HEK293 (cell line): ENCODE results near the gene ITSN2.

Experiments used
- CTCF ChIA-PET: fragments of 350-600 bp; formaldehyde crosslinking; extraction: SDS; loops from one replicate; lab custom pipeline; 2021; ENCODE audit warnings: antibody characterized with exemption; lab: Yijun Ruan, JAX
- POLR2A ChIA-PET: fragments of 300-600 bp; formaldehyde crosslinking; extraction: SDS; loops from one replicate; lab custom pipeline; 2020; ENCODE audit warnings: antibody characterized with exemption, inconsistent platforms; lab: Yijun Ruan, JAX
- H3K27ac ChIP-seq: fragments of 200-500 bp; sonication (Bioruptor generic); 2 replicates; pipeline ENCODE4 v1.5.1; 2014; ENCODE audit warnings: low read depth, low read length, control low read depth, inconsistent platforms; ENCODE audit errors: extremely low read depth
- H3K36me3 ChIP-seq, 2 experiments: fragments of 200-500 bp in 1 of 2; sonication (Bioruptor generic) in 1 of 2; 1 replicate in 1 of 2; 2 replicates in 1 of 2; pipeline ENCODE4 v1.5.1; 2014 to 2017; ENCODE audit warnings: inconsistent platforms in 2 of 2, low read length in 2 of 2; ENCODE audit not compliant: control insufficient read depth in 2 of 2, insufficient read depth in 1 of 2
- H3K4me1 ChIP-seq: fragments of 200-500 bp; sonication (Bioruptor generic); 2 replicates; pipeline ENCODE4 v1.5.1; 2014; ENCODE audit warnings: mild to moderate bottlenecking, low read length, inconsistent platforms; ENCODE audit not compliant: control insufficient read depth, insufficient read depth
- H3K4me3 ChIP-seq: 2 replicates; pipeline ENCODE4 v1.5.1; 2011; ENCODE audit warnings: low read depth, mild to moderate bottlenecking, control low read depth, low read length, moderate library complexity
- H3K9me3 ChIP-seq: fragments of 200-500 bp; sonication (Bioruptor generic); 2 replicates; pipeline ENCODE4 v1.5.1; 2014; ENCODE audit warnings: low read depth, low read length, inconsistent platforms; ENCODE audit not compliant: control insufficient read depth, insufficient read depth
- BCL11A ChIP-seq: fragments of 450-650 bp; formaldehyde crosslinking; IDR thresholded peaks from 2 replicates; pipeline ENCODE4 v1.5.1; 2016; ENCODE audit warnings: low read depth, missing biosample characterization, missing genetic modification characterization
- EGR2 ChIP-seq: fragments of 450-650 bp; formaldehyde crosslinking; IDR thresholded peaks from 2 replicates; pipeline ENCODE4 v1.5.1; 2016; ENCODE audit warnings: low read depth, missing biosample characterization, missing genetic modification characterization
- GFI1B ChIP-seq: fragments of 450-650 bp; formaldehyde crosslinking; IDR thresholded peaks from 2 replicates; pipeline ENCODE4 v1.5.1; 2016; ENCODE audit warnings: missing biosample characterization, missing genetic modification characterization
- GLIS1 ChIP-seq: fragments of 450-650 bp; formaldehyde crosslinking; IDR thresholded peaks from 2 replicates; pipeline ENCODE4 v1.5.1; 2016; ENCODE audit warnings: missing biosample characterization, missing genetic modification characterization
- HOXD13 ChIP-seq: sonication (generic); formaldehyde crosslinking; IDR thresholded peaks from 2 replicates; pipeline ENCODE4 v1.8.0; 2022; ENCODE audit warnings: missing genetic modification reagents, borderline replicate concordance
- KLF8 ChIP-seq: fragments of 450-650 bp; formaldehyde crosslinking; IDR thresholded peaks from 2 replicates; pipeline ENCODE4 v1.5.1; 2016; ENCODE audit warnings: missing biosample characterization, missing genetic modification characterization
- YY1 ChIP-seq: fragments of 450-650 bp; formaldehyde crosslinking; IDR thresholded peaks from 2 replicates; pipeline ENCODE4 v1.5.1; 2018; ENCODE audit warnings: missing biosample characterization, missing genetic modification characterization
- ZBTB21 ChIP-seq: fragments of 450-650 bp; formaldehyde crosslinking; IDR thresholded peaks from 2 replicates; pipeline ENCODE4 v1.5.1; 2017; ENCODE audit warnings: missing biosample characterization, missing genetic modification characterization
- ZFHX2 ChIP-seq: fragments of 450-650 bp; formaldehyde crosslinking; conservative IDR thresholded peaks from 2 replicates; pipeline ENCODE4 v1.5.1; 2016; ENCODE audit warnings: missing biosample characterization, missing genetic modification characterization
- ZNF121 ChIP-seq: fragments of 450-650 bp; formaldehyde crosslinking; IDR thresholded peaks from 2 replicates; pipeline ENCODE4 v1.5.1; 2016; ENCODE audit warnings: missing biosample characterization, missing genetic modification characterization
- ZNF138 ChIP-seq: fragments of 450-650 bp; formaldehyde crosslinking; IDR thresholded peaks from 2 replicates; pipeline ENCODE4 v1.5.1; 2016; ENCODE audit warnings: missing biosample characterization, missing genetic modification characterization, borderline replicate concordance
- ZNF146 ChIP-seq: fragments of 450-650 bp; formaldehyde crosslinking; IDR thresholded peaks from 2 replicates; pipeline ENCODE4 v1.5.1; 2016; ENCODE audit warnings: missing biosample characterization, missing genetic modification characterization
- ZNF175 ChIP-seq: fragments of 450-650 bp; formaldehyde crosslinking; IDR thresholded peaks from 2 replicates; pipeline ENCODE4 v1.5.1; 2016; ENCODE audit warnings: missing biosample characterization, missing genetic modification characterization
- ZNF214 ChIP-seq: fragments of 450-650 bp; formaldehyde crosslinking; IDR thresholded peaks from 2 replicates; pipeline ENCODE4 v1.5.1; 2017; ENCODE audit warnings: missing biosample characterization, mild to moderate bottlenecking, missing genetic modification characterization, borderline replicate concordance
- ZNF223 ChIP-seq: fragments of 450-650 bp; formaldehyde crosslinking; IDR thresholded peaks from 2 replicates; pipeline ENCODE4 v1.5.1; 2016; ENCODE audit warnings: missing biosample characterization, missing genetic modification characterization
- ZNF266 ChIP-seq: fragments of 450-650 bp; formaldehyde crosslinking; IDR thresholded peaks from 2 replicates; pipeline ENCODE4 v1.5.1; 2016; ENCODE audit warnings: missing biosample characterization, missing genetic modification characterization, low read depth
- ZNF354C ChIP-seq: fragments of 450-650 bp; formaldehyde crosslinking; IDR thresholded peaks from 2 replicates; pipeline ENCODE4 v1.5.1; 2016; ENCODE audit warnings: missing biosample characterization, missing genetic modification characterization, low read depth, borderline replicate concordance
- ZNF391 ChIP-seq: fragments of 450-650 bp; formaldehyde crosslinking; IDR thresholded peaks from 2 replicates; pipeline ENCODE4 v1.5.1; 2016; ENCODE audit warnings: low read depth, missing biosample characterization, missing genetic modification characterization, borderline replicate concordance
- ZNF514 ChIP-seq: fragments of 450-650 bp; formaldehyde crosslinking; IDR thresholded peaks from 2 replicates; pipeline ENCODE4 v1.5.1; 2016; ENCODE audit warnings: missing biosample characterization, missing genetic modification characterization
- ZNF561 ChIP-seq: fragments of 450-650 bp; IDR thresholded peaks from 2 replicates; pipeline ENCODE4 v1.5.1; 2018; ENCODE audit warnings: missing biosample characterization, missing genetic modification characterization, borderline replicate concordance
- ZNF610 ChIP-seq: fragments of 450-650 bp; formaldehyde crosslinking; IDR thresholded peaks from 2 replicates; pipeline ENCODE4 v1.5.1; 2016; ENCODE audit warnings: missing biosample characterization, missing genetic modification characterization, borderline replicate concordance
- ZNF701 ChIP-seq: fragments of 450-650 bp; formaldehyde crosslinking; IDR thresholded peaks from 2 replicates; pipeline ENCODE4 v1.5.1; 2016; ENCODE audit warnings: missing biosample characterization, missing genetic modification characterization
- TF ChIP-seq, protein P1 (sequence below): fragments of 450-650 bp; formaldehyde crosslinking; IDR thresholded peaks from 2 replicates; pipeline ENCODE4 v1.5.1; 2016; ENCODE audit warnings: missing biosample characterization, missing genetic modification characterization, borderline replicate concordance
- TF ChIP-seq, protein P2 (sequence below): fragments of 450-650 bp; formaldehyde crosslinking; IDR thresholded peaks from 2 replicates; pipeline ENCODE4 v1.5.1; 2016; ENCODE audit warnings: missing biosample characterization, missing genetic modification characterization, low read depth
- TF ChIP-seq, protein P3 (sequence below): fragments of 450-650 bp; formaldehyde crosslinking; IDR thresholded peaks from 2 replicates; pipeline ENCODE4 v1.5.1; 2016; ENCODE audit warnings: missing biosample characterization, missing genetic modification characterization

ITSN2 gene

GRCh38 chr2:24272161-24272802, 88.1 kb downstream of the ITSN2 start:
- no peak overlapping the region for H3K4me3 ChIP-seq
- TF ChIP-seq ZNF354C (tag by site-specific recombination) (no peak), ZNF121 (peak; percentile 63; the same call in 1 of the 2 replicates)
- TF ChIP-seq, protein P1, sequence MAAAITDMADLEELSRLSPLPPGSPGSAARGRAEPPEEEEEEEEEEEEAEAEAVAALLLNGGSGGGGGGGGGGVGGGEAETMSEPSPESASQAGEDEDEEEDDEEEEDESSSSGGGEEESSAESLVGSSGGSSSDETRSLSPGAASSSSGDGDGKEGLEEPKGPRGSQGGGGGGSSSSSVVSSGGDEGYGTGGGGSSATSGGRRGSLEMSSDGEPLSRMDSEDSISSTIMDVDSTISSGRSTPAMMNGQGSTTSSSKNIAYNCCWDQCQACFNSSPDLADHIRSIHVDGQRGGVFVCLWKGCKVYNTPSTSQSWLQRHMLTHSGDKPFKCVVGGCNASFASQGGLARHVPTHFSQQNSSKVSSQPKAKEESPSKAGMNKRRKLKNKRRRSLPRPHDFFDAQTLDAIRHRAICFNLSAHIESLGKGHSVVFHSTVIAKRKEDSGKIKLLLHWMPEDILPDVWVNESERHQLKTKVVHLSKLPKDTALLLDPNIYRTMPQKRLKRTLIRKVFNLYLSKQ (tag by site-specific recombination), result no peak
- no peak overlapping the region for H3K27ac ChIP-seq
- H3K9me3 ChIP-seq, result no peaks in the 10 kb centered on the region
- ChIA-PET CTCF (interaction anchor here (0.6 kb wide), 1 partner anchor 290 kb away, joined by 3 read pairs; no protein-coding TSS in a partner anchor), POLR2A (interaction anchor here (0.7 kb wide), 1 partner anchor 647 kb away, joined by 7 read pairs; no protein-coding TSS in a partner anchor)
- H3K36me3 ChIP-seq, result peaks cover 31 to 55% of the 10 kb centered on the region in 2 experiments
- no peaks in the 10 kb centered on the region for H3K4me1 ChIP-seq

- H3K9me3 ChIP-seq, result no peaks in the 10 kb centered on the region
- CTCF ChIA-PET, result no interaction called here
- H3K27ac ChIP-seq, result no peak overlapping the region
- TF ChIP-seq ZNF214 (no peak), GFI1B (no peak), ZNF175 (tag by site-specific recombination) (no peak)
- TF ChIP-seq, all 188 proteins: peak for 0
- Histone ChIP-seq H3K4me1 (no peaks in the 10 kb centered on the region), H3K4me3 (no peak overlapping the region), H3K36me3 (peaks cover 31 to 46% of the 10 kb centered on the region in 2 experiments)
- POLR2A ChIA-PET, result no interaction called here
Measured at GRCh38 chr2:24269265-24269664, 91.1 kb downstream of the ITSN2 start.

DNA sequence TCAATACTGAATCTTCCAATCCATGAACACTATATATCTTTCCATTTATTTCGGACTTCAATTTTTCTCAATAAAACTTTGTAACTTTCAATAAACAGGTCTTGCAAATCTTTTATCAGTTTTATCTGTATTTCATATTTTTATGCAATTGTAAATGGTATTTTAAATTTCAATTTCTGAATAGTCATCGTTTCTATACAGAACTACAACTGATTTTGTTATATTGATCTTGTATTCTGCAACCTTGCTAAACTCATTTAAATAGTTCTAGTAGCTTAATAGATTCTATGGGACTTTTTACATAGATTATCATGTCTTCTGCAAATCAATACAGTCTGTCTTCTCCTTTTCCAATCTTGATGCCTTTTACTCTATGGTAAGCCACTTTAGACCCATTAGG, 95.1 kb downstream of the ITSN2 start:
- Histone ChIP-seq H3K27ac (no peak overlapping the region), H3K4me1 (no peaks in the 10 kb centered on the region), H3K4me3 (no peak overlapping the region), H3K9me3 (no peaks in the 10 kb centered on the region), H3K36me3 (peaks cover 30 to 32% of the 10 kb centered on the region in 2 experiments)
- TF ChIP-seq KLF8 (no peak), EGR2 (tag by site-specific recombination) (no peak), ZNF610 (tag by site-specific recombination) (no peak), ZNF266 (tag by site-specific recombination) (no peak), ZNF561 (no peak), ZNF391 (no peak), ZFHX2 (tag by site-specific recombination) (no peak), BCL11A (tag by site-specific recombination) (no peak), ZNF514 (tag by site-specific recombination) (no peak), ZNF138 (tag by site-specific recombination) (no peak), HOXD13 (CRISPR knock-in tag) (no peak), ZNF146 (tag by site-specific recombination) (no peak), GLIS1 (tag by site-specific recombination) (no peak), ZNF701 (tag by site-specific recombination) (no peak), ZNF223 (tag by site-specific recombination) (no peak), ZBTB21 (tag by site-specific recombination) (no peak), YY1 (no peak)
- TF ChIP-seq, protein P1 (tag by site-specific recombination), result no peak
- TF ChIP-seq, protein P2, sequence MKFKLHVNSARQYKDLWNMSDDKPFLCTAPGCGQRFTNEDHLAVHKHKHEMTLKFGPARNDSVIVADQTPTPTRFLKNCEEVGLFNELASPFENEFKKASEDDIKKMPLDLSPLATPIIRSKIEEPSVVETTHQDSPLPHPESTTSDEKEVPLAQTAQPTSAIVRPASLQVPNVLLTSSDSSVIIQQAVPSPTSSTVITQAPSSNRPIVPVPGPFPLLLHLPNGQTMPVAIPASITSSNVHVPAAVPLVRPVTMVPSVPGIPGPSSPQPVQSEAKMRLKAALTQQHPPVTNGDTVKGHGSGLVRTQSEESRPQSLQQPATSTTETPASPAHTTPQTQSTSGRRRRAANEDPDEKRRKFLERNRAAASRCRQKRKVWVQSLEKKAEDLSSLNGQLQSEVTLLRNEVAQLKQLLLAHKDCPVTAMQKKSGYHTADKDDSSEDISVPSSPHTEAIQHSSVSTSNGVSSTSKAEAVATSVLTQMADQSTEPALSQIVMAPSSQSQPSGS (tag by site-specific recombination), result no peak
- TF ChIP-seq, protein P3, sequence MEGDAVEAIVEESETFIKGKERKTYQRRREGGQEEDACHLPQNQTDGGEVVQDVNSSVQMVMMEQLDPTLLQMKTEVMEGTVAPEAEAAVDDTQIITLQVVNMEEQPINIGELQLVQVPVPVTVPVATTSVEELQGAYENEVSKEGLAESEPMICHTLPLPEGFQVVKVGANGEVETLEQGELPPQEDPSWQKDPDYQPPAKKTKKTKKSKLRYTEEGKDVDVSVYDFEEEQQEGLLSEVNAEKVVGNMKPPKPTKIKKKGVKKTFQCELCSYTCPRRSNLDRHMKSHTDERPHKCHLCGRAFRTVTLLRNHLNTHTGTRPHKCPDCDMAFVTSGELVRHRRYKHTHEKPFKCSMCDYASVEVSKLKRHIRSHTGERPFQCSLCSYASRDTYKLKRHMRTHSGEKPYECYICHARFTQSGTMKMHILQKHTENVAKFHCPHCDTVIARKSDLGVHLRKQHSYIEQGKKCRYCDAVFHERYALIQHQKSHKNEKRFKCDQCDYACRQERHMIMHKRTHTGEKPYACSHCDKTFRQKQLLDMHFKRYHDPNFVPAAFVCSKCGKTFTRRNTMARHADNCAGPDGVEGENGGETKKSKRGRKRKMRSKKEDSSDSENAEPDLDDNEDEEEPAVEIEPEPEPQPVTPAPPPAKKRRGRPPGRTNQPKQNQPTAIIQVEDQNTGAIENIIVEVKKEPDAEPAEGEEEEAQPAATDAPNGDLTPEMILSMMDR (tag by site-specific recombination), result no peak
- ChIA-PET POLR2A (no interaction called here), CTCF (no interaction called here)
